ENCODE results near the gene SCUBE1. TPM values are rescaled to one million over a fixed set of nuclear protein-coding genes. Genes with fewer than 3 reads are reported as not detected.

The SCUBE1 gene
- total and polyA plus RNA-seq, 2 of the 8 experiments (the other 6 are each of a cell fraction or from before 2014, with no cell fraction given) = 2.3 to 4.9 TPM

DNA sequence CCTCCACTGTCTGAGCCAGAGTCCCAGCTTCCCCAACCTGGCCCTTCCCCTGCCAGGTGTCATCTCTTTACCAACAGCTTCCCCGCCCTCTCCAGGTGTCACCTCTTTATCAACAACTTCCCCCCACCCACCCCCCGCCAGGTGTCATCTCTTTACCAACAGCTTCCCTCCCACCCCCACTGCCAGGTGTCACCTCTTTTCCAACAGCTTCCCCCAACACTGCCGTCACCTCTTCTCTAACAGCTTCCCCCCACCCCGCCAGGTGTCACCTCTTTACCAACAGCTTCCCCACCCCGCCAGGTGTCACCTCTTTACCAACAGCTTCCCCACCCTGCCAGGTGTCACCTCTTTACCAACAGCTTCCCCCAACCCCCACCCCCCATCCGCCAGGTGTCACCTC, 126.4 kb downstream of the SCUBE1 start:
- ChIA-PET POLR2A (ENCODE audit: partially characterized antibody) (no interaction called here), CTCF (ENCODE audit: partially characterized antibody) (interaction anchor here (0.6 to 16.7 kb wide), 7 partner anchors 11 to 104 kb away, joined by 3 to 186 read pairs (median 3); no protein-coding TSS in a partner anchor)
- H3K4me2 ChIP-seq (ENCODE audit: insufficient read depth in 1 of 2, low read depth in 2 of 2, low read length in 2 of 2) = no peak overlapping the region
- no peak overlapping the region for H2BK20ac ChIP-seq (ENCODE audit: low read length)
- H3K79me1 ChIP-seq (ENCODE audit: low read depth, low read length) = no peaks in the 10 kb centered on the region
- H2AK5ac ChIP-seq (ENCODE audit: low read depth, low read length) = no peak overlapping the region
- no peak overlapping the region for H3K9ac ChIP-seq (replicated peaks in 1 of 4; ENCODE audit: extremely low read depth in 1 of 4, low read depth in 3 of 4, low read length in 3 of 4)
- FAIRE-seq (no peak), DNase-seq (ENCODE audit: low read depth in 1 of 2, low spot score in 2 of 2) (no peak)
- no peaks in the 10 kb centered on the region for H3K9me3 ChIP-seq (ENCODE audit: insufficient read depth in 2 of 2, low read depth in 1 of 2, low read length in 1 of 2)
- no peak overlapping the region for H2BK15ac ChIP-seq (ENCODE audit: low read length)
- no peak overlapping the region for H3K4ac ChIP-seq (replicated peaks; ENCODE audit: insufficient read length, low read depth, low read length)
- peaks cover 0 to 2% (median 0%) of the 10 kb centered on the region in 4 experiments; a peak in 1 of 7 replicates for H3K27me3 ChIP-seq (replicated peaks in 1 of 4; ENCODE audit: control insufficient read depth in 3 of 4, extremely low read depth in 1 of 4, insufficient read depth in 3 of 4, low read length in 3 of 4)
- no peaks in the 10 kb centered on the region for H3K23me2 ChIP-seq (ENCODE audit: low read depth, low read length)
- no peak overlapping the region for H3K56ac ChIP-seq (replicated peaks; ENCODE audit: insufficient read length, low read depth, low read length)
- H3K79me2 ChIP-seq (ENCODE audit: control insufficient read depth in 1 of 2, insufficient read depth in 2 of 2, low read length in 2 of 2) = no peaks in the 10 kb centered on the region
- H2BK5ac ChIP-seq (ENCODE audit: low read depth, low read length) = no peak overlapping the region
- peaks cover 0 to 25% (median 10%) of the 10 kb centered on the region in 4 experiments; a peak in 5 of 7 replicates for H3K4me1 ChIP-seq (replicated peaks in 1 of 4; ENCODE audit: control insufficient read depth in 3 of 4, insufficient read depth in 4 of 4, low read length in 3 of 4)
- H4K8ac ChIP-seq (ENCODE audit: extremely low read depth, insufficient read depth, low read length) = no peak overlapping the region
- H3K27ac ChIP-seq (ENCODE audit: low read depth, low read length) = no peak overlapping the region
- H2AFZ ChIP-seq (ENCODE audit: low read length) = no peak overlapping the region
- no peak for TF ChIP-seq JUN (IDR thresholded peaks at IDR 0.05; ENCODE audit: low read depth, low read length)
- TF ChIP-seq EP300 (IDR thresholded peaks at IDR 0.05; ENCODE audit: borderline replicate concordance in 1 of 2, low read depth in 2 of 2, low read length in 2 of 2) = no peak
- TF ChIP-seq SP2 (IDR thresholded peaks at IDR 0.05; ENCODE audit: low read length) = no peak
- no peak for TF ChIP-seq GTF2F1 (IDR thresholded peaks at IDR 0.05; ENCODE audit: borderline replicate concordance, low read depth, low read length)
- no peak for TF ChIP-seq TEAD4 (IDR thresholded peaks at IDR 0.05; ENCODE audit: low read depth, low read length)
- no peak for TF ChIP-seq RBBP5 (IDR thresholded peaks at IDR 0.05; ENCODE audit: borderline replicate concordance, low read depth, low read length)
- TF ChIP-seq TBP (IDR thresholded peaks at IDR 0.05; ENCODE audit: low read depth, low read length) = no peak
- TF ChIP-seq NANOG (IDR thresholded peaks at IDR 0.05; ENCODE audit: insufficient read depth, low read depth, low read length, poor library complexity, severe bottlenecking) = no peak
- no peak for TF ChIP-seq ASH2L (IDR thresholded peaks at IDR 0.05; ENCODE audit: low read length)
- no peak for TF ChIP-seq POU5F1 (IDR thresholded peaks at IDR 0.05; ENCODE audit: low read depth, low read length)
- no peak for TF ChIP-seq KDM5A (IDR thresholded peaks at IDR 0.05; ENCODE audit: low read length)
- TF ChIP-seq, protein P1, sequence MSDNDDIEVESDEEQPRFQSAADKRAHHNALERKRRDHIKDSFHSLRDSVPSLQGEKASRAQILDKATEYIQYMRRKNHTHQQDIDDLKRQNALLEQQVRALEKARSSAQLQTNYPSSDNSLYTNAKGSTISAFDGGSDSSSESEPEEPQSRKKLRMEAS (IDR thresholded peaks at IDR 0.05) = no peak
- TF ChIP-seq BCL11A (IDR thresholded peaks at IDR 0.05; ENCODE audit: low read depth in 2 of 2, low read length in 2 of 2) = no peak
- no peak for TF ChIP-seq JUND (IDR thresholded peaks at IDR 0.05; ENCODE audit: low read length)
- no peak for TF ChIP-seq SUZ12 (IDR thresholded peaks at IDR 0.05; ENCODE audit: low read length)
- H3K23ac ChIP-seq (ENCODE audit: insufficient read length) = no peak overlapping the region
- no peak overlapping the region for H4K5ac ChIP-seq (ENCODE audit: insufficient read length, low read depth, low read length)
- no peak overlapping the region for H3K4me3 ChIP-seq (ENCODE audit: extremely low read depth in 1 of 4, insufficient read depth in 2 of 4, low read depth in 3 of 4, low read length in 4 of 4)
- peaks cover 0 to 1% of the 10 kb centered on the region in 2 experiments for H4K20me1 ChIP-seq (replicated peaks in 1 of 2; ENCODE audit: control insufficient read depth in 1 of 2, insufficient read depth in 2 of 2, low read length in 2 of 2)
- no peak overlapping the region for H3K14ac ChIP-seq (ENCODE audit: insufficient read length)
- H3K18ac ChIP-seq (ENCODE audit: extremely low read depth, low read length) = no peak overlapping the region
- WGBS, 2 experiments (ENCODE audit: extremely low coverage in 1 of 2, insufficient coverage in 1 of 2, insufficient read length in 1 of 2, insufficient replicate concordance in 2 of 2, low coverage in 1 of 2, low lambda C conversion rate in 2 of 2, missing lambda C conversion rate in 1 of 2) = no CpG with 5 or more reads among the region's 6 CpGs
- H2BK12ac ChIP-seq (ENCODE audit: low read depth, low read length) = no peak overlapping the region
- H3K36me3 ChIP-seq (ENCODE audit: control insufficient read depth in 2 of 4, insufficient read depth in 4 of 4, low read length in 3 of 4) = no peaks in the 10 kb centered on the region
- no peak overlapping the region for H4K91ac ChIP-seq (replicated peaks; ENCODE audit: insufficient read length, low read length)
- H2BK120ac ChIP-seq (replicated peaks; ENCODE audit: low read depth, low read length) = no peak overlapping the region
